ENCODE results near the gene TPPP3. TPM values are rescaled to one million over a fixed set of nuclear protein-coding genes. Genes with fewer than 3 reads are reported as not detected.
"Not testable (repeated sequence)": the region's sequence is repeated elsewhere in the genome, so short reads cannot be mapped to it uniquely, and the experiment has no call there.

The TPPP3 gene
- total RNA-seq, 2 donors from 2014 or later, result 8.2 to 39.3 TPM

DNA sequence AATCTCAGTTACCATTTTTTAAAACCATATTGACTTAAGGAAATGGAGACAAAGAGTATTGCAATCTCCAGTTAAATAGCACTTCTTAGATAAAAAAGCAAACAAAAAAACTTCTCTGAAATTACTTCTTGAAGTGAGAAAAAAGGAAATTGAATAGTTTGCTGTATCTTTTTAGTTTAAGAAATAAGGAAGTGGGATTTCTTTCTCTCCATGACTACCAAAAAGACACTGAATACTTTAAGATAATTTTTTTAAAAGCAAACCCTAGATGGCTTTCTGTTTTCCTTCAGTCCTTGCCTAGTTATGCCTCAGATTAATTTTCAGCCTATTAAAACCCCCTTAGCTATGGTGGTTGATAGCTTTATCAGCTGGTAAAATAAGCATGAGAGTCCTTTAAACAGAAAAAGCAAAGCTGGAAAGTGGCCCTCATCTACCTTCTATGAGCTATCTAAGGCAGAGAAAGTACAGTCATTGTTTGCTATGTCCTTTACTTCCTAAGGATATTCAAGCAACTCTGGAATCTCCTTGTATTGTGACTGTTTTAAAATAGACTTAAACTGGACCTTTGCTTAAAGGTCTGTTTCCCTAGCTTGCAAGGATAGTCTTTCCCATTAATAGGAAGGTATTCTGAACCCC lies 28.6 kb downstream of the TPPP3 start:
- intact Hi-C loops (cut with DNase I), result no loop called here
- DNase-seq (ENCODE audit: low spot score), result no peak

DNA sequence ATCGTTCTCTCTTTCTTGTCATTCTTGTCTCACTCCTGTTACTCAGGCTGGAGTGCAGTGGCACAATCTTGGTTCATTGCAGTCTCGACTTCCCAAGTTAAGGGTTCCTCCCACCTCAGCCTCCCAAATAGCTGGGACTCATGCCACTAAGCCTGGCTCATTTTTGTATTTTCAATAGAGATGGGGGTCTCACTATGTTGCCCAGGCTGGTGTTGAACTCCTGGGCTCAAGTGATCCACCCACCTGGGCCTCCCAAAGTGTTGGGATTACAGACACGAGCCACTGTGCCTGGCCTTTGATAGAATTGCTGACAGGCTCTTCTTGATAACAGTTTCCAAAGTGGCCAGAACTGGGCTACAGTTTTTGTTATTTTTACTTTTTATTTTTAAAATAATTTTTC lies 32.3 kb downstream of the TPPP3 start:
- intact Hi-C loops (cut with DNase I), result no loop called here
- DNase-seq (ENCODE audit: low spot score), result no peak

DNA sequence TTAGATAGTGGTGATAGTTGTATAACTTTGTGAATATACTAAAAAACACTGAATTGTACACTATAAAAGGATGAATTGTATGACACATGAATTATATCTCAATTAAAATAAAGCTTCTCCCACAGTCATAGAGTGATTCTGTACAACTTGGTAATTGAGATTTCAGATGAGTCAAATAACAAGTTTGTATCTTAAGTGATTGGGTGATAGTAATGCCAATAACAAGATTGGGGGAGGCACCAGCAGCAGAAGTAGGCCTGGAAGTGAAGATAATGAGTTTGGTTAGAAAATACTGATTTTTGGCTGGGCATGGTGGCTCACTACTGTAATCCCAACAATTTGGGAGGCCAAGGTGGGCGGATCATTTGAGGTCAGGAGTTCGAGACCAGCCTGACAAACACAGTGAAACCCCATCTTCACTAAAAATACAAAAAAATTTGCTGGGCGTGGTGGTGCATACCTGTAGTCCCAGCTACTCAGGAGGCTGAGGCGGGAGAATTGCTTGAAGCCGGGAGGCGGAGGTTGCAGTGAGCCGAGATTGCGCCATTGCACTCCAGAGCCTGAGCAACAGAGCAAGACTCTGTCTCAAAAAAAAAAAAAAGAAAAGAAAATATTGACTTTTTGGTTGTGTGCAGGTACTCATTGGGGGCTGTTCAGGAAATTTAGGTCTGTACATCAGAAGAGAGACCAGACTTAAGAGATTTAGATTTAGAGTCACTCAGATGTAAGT lies 33.6 kb downstream of the TPPP3 start:
- intact Hi-C loops (cut with DNase I); DNase-seq (ENCODE audit: low spot score): not testable (repeated sequence)

DNA sequence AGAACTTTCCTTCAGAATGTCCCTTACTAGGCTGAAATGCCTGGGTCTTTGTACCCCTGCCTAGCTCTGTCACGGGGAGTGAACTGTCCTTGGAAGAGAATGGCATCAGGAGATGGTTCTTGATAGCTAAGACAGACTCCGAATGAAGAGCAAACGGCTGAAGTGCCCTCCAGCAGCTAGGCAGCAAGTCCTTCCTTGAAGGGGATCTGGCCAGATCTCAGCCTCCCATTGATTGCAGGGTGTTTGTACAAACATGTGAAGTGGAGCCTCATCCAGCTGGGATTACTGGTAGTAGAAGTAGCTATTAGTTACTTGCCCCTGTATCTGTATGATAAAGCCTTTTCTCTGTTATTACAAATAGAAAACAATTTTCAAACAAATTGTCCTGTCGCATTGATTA lies 35.7 kb downstream of the TPPP3 start:
- intact Hi-C loops (cut with DNase I), result no loop called here
- DNase-seq (ENCODE audit: low spot score), result no peak

DNA sequence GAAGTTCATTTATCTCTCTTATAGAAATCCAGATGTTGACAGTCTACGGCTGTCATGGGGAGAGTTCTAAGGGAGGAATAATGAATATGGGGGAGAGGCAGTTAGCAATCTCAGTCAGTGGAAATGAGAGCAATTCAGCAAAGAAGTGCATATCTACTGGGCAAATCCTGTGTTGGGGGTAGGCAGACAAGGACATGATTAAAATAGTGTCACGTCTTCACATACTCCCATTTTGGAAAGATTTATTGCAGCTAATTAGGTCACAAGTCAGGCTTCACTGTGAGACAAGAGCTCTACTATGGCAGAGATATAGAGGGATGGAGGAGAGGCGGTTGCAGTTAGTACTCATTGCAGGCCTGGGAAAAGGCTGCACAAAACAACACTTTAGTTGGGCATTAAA lies 36.9 kb downstream of the TPPP3 start:
- intact Hi-C loops (cut with DNase I), result no loop called here

DNA sequence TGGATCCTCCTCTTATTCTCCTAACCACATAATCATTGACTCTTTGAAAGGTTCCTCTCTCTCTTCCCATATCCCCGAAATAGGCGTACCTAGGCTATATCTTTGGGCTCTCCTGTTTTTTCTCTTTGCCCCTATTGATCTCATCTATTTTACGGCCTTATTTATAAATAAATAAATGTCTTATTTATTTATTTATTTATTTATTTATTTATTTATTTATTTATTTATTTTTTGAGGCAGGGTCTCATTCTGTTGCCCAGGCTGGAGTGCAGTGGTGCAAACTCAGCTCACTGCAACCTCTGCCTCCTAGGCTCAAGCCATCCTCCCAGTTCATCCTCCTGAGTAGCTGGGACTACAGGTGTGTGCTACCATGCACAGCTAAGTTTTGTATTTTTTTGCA lies 40.8 kb downstream of the TPPP3 start:
- DNase-seq (ENCODE audit: low spot score); intact Hi-C loops (cut with DNase I): not testable (repeated sequence)

More for the DNA sequence above, 36.9 kb downstream of the TPPP3 start:
- DNase-seq (ENCODE audit: low spot score), result no peak

DNA sequence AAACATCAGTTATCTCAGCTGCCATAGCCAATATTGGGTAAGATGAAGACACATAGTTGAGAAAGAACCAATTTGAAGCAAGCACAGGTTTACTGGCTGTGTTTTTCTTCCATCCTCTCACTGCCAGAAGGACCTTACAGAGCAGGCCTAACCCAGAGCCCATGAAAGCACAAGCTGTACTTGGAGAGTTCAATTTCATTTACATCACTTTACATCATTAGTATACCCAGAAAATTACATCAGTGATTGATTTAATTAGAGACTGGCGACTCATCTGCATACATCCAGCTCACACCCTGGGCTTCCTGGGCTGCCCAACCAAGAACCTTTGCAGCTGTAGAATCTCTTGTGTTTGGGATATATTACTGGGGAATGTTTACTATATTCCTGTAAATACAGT lies 43.0 kb downstream of the TPPP3 start:
- DNase-seq (ENCODE audit: low spot score), result no peak
- intact Hi-C loops (cut with DNase I), result no loop called here

DNA sequence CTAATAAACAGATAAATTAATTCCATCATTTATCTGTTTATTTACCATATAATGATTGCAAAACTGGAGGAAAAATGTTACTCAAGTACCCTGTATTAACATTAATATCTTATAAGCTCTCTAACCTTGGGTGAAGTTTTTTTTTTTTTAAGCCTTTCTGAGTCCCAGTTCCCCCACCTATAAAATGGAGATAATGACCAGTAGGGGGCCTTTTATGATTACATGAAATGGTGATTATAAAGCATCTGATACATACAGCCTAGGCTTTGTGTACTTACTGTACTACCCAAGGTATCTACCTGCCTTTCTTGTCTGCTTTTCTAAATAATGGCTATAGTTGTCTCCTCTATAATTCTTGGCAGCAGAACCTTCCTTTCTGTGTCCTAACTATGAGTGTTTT lies 44.1 kb downstream of the TPPP3 start:
- intact Hi-C loops (cut with DNase I), result no loop called here
- no peak for DNase-seq (ENCODE audit: low spot score)

DNA sequence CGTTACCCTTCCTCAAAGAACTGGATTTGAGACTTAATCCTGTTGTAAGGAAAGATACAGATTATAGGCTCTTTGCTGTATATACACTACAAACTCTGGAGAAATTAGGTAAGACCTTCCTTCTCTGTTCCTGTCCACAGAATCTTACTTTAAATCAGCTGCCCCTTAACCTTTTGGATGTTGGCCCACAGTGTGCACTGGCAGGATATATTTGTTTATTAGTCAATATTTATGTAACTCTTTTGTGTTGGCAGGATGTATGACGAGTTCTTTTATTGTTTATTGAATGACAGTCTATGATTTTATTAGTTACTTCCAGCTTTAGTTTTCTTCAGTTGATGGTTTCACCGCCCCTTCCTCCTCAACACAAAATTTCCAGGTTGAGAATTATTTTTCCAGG lies 47.0 kb downstream of the TPPP3 start:
- intact Hi-C loops (cut with DNase I), result no loop called here
- DNase-seq (ENCODE audit: low spot score), result no peak

DNA sequence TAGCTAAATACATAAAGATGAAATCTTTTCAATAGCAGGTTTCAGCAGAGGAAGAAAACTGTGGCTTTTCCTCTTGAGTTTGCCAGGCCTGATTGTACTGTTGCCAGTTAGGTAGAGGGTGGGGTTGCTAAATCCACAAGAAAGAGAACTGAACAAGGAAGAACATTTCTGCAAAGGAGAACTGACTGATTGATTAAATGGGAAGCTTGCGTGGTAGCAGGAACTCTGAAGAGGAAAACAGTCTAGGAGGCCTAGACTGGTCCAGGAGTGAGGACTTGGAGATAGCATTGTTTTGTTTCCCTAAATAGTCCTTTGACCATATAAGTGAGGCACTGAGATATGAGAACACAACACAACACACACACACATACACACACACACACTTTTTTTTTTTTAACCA lies 47.9 kb downstream of the TPPP3 start:
- intact Hi-C loops (cut with DNase I), result no loop called here
- no peak for DNase-seq (ENCODE audit: low spot score)

DNA sequence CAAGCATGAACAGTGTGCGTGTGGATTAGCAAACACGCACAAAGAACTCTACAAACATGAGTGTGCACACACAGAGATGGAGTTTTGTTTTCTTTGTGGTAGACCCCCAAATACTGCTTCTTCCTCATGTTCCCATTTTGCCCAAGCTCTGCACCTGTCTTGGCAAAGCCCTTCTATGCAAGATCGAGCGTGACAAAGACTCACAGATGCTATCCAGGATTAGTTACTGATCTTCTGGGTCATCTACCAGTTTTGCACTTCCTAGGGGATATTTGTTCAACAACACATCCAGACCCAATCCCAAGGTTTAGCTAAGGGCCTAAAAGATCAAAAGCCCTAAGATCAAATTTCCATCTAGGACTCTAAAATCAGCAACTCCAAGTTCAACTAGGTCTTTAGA lies 50.7 kb downstream of the TPPP3 start:
- intact Hi-C loops (cut with DNase I), result no loop called here
- no peak for DNase-seq (ENCODE audit: low spot score)

DNA sequence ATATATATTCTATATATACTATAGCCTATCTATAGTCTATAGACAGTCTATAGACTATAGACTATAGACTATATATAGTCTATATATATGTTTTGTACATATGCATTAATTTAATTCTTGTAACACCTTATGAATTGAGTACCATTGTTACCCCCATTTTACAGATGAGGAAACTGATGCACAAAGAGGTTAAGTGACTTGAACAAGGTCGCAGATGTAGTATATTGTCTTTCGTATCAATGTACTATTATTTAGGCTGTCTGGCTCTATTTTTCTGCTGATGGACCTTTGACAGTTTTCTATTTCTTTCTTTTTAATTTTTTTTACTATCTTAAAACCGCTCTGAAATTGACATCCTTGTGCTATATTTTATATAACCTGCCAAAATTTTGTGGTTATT lies 52.0 kb downstream of the TPPP3 start:
- no peak for DNase-seq (ENCODE audit: low spot score)
- intact Hi-C loops (cut with DNase I), result no loop called here

Other genes with a start within 250 kb of the TPPP3 start
- gene B3GNT9, start 242.5 kb downstream of the TPPP3 start, total RNA-seq, result 10 to 100 TPM; 13.0 to 22.0 TPM
- gene TRADD, start 233.6 kb downstream of the TPPP3 start, total RNA-seq, result 10 to 100 TPM; 15.6 to 17.4 TPM
- 10 to 100 TPM in 1 of 2 donors, 1 to 10 TPM in 1; 9.2 to 13.0 TPM for gene FBXL8, start 233.5 kb downstream of the TPPP3 start, total RNA-seq
- 10 to 100 TPM; 25.8 to 40.1 TPM for gene HSF4, start 228.8 kb downstream of the TPPP3 start, total RNA-seq
- 10 to 100 TPM; 18.8 to 31.6 TPM for gene NOL3, start 223.0 kb downstream of the TPPP3 start, total RNA-seq
- 10 to 100 TPM; 18.3 to 22.1 TPM for gene MATCAP1, start 209.5 kb downstream of the TPPP3 start, total RNA-seq
- 1 to 10 TPM; 1.6 to 3.1 TPM for gene EXOC3L1, start 203.4 kb downstream of the TPPP3 start, total RNA-seq
- gene E2F4, start 201.3 kb downstream of the TPPP3 start, total RNA-seq, result 10 to 100 TPM; 42.0 to 43.8 TPM
- 1 to 10 TPM in 1 of 2 donors, under 1 TPM in 1; 0.93 to 1.2 TPM for gene ELMO3, start 194.4 kb downstream of the TPPP3 start, total RNA-seq
- 10 to 100 TPM; 25.1 to 33.1 TPM for gene TMEM208, start 166.4 kb downstream of the TPPP3 start, total RNA-seq
- 10 to 100 TPM; 23.8 to 32.9 TPM for gene FHOD1, start 146.0 kb downstream of the TPPP3 start, total RNA-seq
- gene SLC9A5, start 144.5 kb downstream of the TPPP3 start, total RNA-seq, result 1 to 10 TPM in 1 of 2 donors, under 1 TPM in 1; 0.57 to 1.1 TPM
- gene PLEKHG4, start 114.0 kb downstream of the TPPP3 start, total RNA-seq, result 1 to 10 TPM; 3.2 to 5.4 TPM
- gene KCTD19, start 66.8 kb downstream of the TPPP3 start, total RNA-seq, result not detected
- gene LRRC36, start 66.7 kb downstream of the TPPP3 start, total RNA-seq, result under 1 TPM in 1 of 2 donors, not detected in 1; 0.56 TPM
- gene ZDHHC1, start 23.0 kb upstream of the TPPP3 start, total RNA-seq, result 10 to 100 TPM; 10.7 to 11.3 TPM
- gene HSD11B2, start 37.6 kb upstream of the TPPP3 start, total RNA-seq, result 1 to 10 TPM in 1 of 2 donors, under 1 TPM in 1; 0.43 to 3.2 TPM
- 10 to 100 TPM; 56.7 to 73.4 TPM for gene ATP6V0D1, start 87.7 kb upstream of the TPPP3 start, total RNA-seq
- not detected for gene AGRP, start 90.0 kb upstream of the TPPP3 start, total RNA-seq
- 100 to 1,000 TPM in 1 of 2 donors, 10 to 100 TPM in 1; 92.5 to 123 TPM for gene RIPOR1, start 135.3 kb upstream of the TPPP3 start, total RNA-seq
- gene CTCF, start 169.0 kb upstream of the TPPP3 start, total RNA-seq, result 10 to 100 TPM; 27.6 to 27.8 TPM

Data from posterior vena cava (tissue), 2 donors.